HEK293 (cell line): Measurements from ENCODE around the gene FARSA.

Experiments used
- ATF2 ChIP-seq: fragments of 450-650 bp; formaldehyde crosslinking; IDR thresholded peaks from 2 replicates; pipeline ENCODE4 v1.5.1; 2016; ENCODE audit warnings: missing biosample characterization, missing genetic modification characterization, low read depth
- KLF17 ChIP-seq: fragments of 450-650 bp; formaldehyde crosslinking; IDR thresholded peaks from 2 replicates; pipeline ENCODE4 v1.5.1; 2016; ENCODE audit warnings: missing biosample characterization, missing genetic modification characterization
- KLF9 ChIP-seq: fragments of 450-650 bp; formaldehyde crosslinking; IDR thresholded peaks from 2 replicates; pipeline ENCODE4 v1.5.1; 2016; ENCODE audit warnings: missing biosample characterization, missing genetic modification characterization, low read depth
- MYNN ChIP-seq: fragments of 450-650 bp; formaldehyde crosslinking; IDR thresholded peaks from 2 replicates; pipeline ENCODE4 v1.5.1; 2016; ENCODE audit warnings: missing biosample characterization, missing genetic modification characterization, borderline replicate concordance
- PRDM1 ChIP-seq: fragments of 450-650 bp; formaldehyde crosslinking; IDR thresholded peaks from 2 replicates; pipeline ENCODE4; 2016; ENCODE audit warnings: missing biosample characterization, missing genetic modification characterization
- SP7 ChIP-seq: fragments of 450-650 bp; formaldehyde crosslinking; IDR thresholded peaks from 2 replicates; pipeline ENCODE4 v1.5.1; 2016; ENCODE audit warnings: missing biosample characterization, missing genetic modification characterization
- TSHZ1 ChIP-seq: fragments of 450-650 bp; formaldehyde crosslinking; IDR thresholded peaks from 2 replicates; pipeline ENCODE4 v1.5.1; 2016; ENCODE audit warnings: missing biosample characterization, missing genetic modification characterization, borderline replicate concordance
- ZBTB17 ChIP-seq: fragments of 450-650 bp; formaldehyde crosslinking; IDR thresholded peaks from 2 replicates; pipeline ENCODE4 v1.5.1; 2016; ENCODE audit warnings: missing biosample characterization, missing genetic modification characterization
- ZBTB48 ChIP-seq: fragments of 450-650 bp; formaldehyde crosslinking; IDR thresholded peaks from 2 replicates; pipeline ENCODE4 v1.5.1; 2016; ENCODE audit warnings: missing biosample characterization, missing genetic modification characterization
- ZFHX2 ChIP-seq: fragments of 450-650 bp; formaldehyde crosslinking; conservative IDR thresholded peaks from 2 replicates; pipeline ENCODE4 v1.5.1; 2016; ENCODE audit warnings: missing biosample characterization, missing genetic modification characterization
- ZFP3 ChIP-seq: fragments of 450-650 bp; formaldehyde crosslinking; IDR thresholded peaks from 2 replicates; pipeline ENCODE4 v1.5.1; 2016; ENCODE audit warnings: low read depth, missing biosample characterization, missing genetic modification characterization
- ZFP37 ChIP-seq: fragments of 450-650 bp; formaldehyde crosslinking; IDR thresholded peaks from 2 replicates; pipeline ENCODE4 v1.5.1; 2016; ENCODE audit warnings: missing biosample characterization, missing genetic modification characterization
- ZNF133 ChIP-seq: fragments of 450-650 bp; formaldehyde crosslinking; IDR thresholded peaks from 2 replicates; pipeline ENCODE4 v1.5.1; 2016; ENCODE audit warnings: missing biosample characterization, missing genetic modification characterization
- ZNF175 ChIP-seq: fragments of 450-650 bp; formaldehyde crosslinking; IDR thresholded peaks from 2 replicates; pipeline ENCODE4 v1.5.1; 2016; ENCODE audit warnings: missing biosample characterization, missing genetic modification characterization
- ZNF221 ChIP-seq: fragments of 450-650 bp; formaldehyde crosslinking; IDR thresholded peaks from 2 replicates; pipeline ENCODE4 v1.5.1; 2017; ENCODE audit warnings: missing biosample characterization, missing genetic modification characterization, borderline replicate concordance
- ZNF223 ChIP-seq: fragments of 450-650 bp; formaldehyde crosslinking; IDR thresholded peaks from 2 replicates; pipeline ENCODE4 v1.5.1; 2016; ENCODE audit warnings: missing biosample characterization, missing genetic modification characterization
- ZNF26 ChIP-seq: fragments of 450-650 bp; formaldehyde crosslinking; IDR thresholded peaks from 2 replicates; pipeline ENCODE4 v1.5.1; 2016; ENCODE audit warnings: missing biosample characterization, missing genetic modification characterization
- ZNF311 ChIP-seq: fragments of 450-650 bp; formaldehyde crosslinking; IDR thresholded peaks from 2 replicates; pipeline ENCODE4 v1.5.1; 2017; ENCODE audit warnings: missing biosample characterization, missing genetic modification characterization, borderline replicate concordance
- ZNF324 ChIP-seq: fragments of 450-650 bp; formaldehyde crosslinking; IDR thresholded peaks from 2 replicates; pipeline ENCODE4 v1.5.1; 2016; ENCODE audit warnings: missing biosample characterization, missing genetic modification characterization
- ZNF426 ChIP-seq: fragments of 450-650 bp; formaldehyde crosslinking; IDR thresholded peaks from 2 replicates; pipeline ENCODE4 v1.5.1; 2017; ENCODE audit warnings: missing biosample characterization, missing genetic modification characterization, mild to moderate bottlenecking, inconsistent platforms, moderate library complexity
- ZNF530 ChIP-seq: fragments of 450-650 bp; formaldehyde crosslinking; IDR thresholded peaks from 2 replicates; pipeline ENCODE4 v1.5.1; 2016; ENCODE audit warnings: low read depth, missing biosample characterization, missing genetic modification characterization
- ZNF544 ChIP-seq: fragments of 450-650 bp; formaldehyde crosslinking; IDR thresholded peaks from 2 replicates; pipeline ENCODE4 v1.5.0; 2017; ENCODE audit warnings: missing biosample characterization, missing genetic modification characterization
- ZNF560 ChIP-seq: fragments of 450-650 bp; formaldehyde crosslinking; IDR thresholded peaks from 2 replicates; pipeline ENCODE4 v1.5.1; 2017; ENCODE audit warnings: missing biosample characterization, missing genetic modification characterization, borderline replicate concordance
- ZNF580 ChIP-seq: fragments of 450-650 bp; formaldehyde crosslinking; IDR thresholded peaks from 2 replicates; pipeline ENCODE4 v1.5.1; 2016; ENCODE audit warnings: missing biosample characterization, missing genetic modification characterization
- ZNF600 ChIP-seq: fragments of 450-650 bp; formaldehyde crosslinking; IDR thresholded peaks from 2 replicates; pipeline ENCODE4 v1.5.1; 2016; ENCODE audit warnings: missing biosample characterization, missing genetic modification characterization
- ZNF664 ChIP-seq: fragments of 450-650 bp; formaldehyde crosslinking; IDR thresholded peaks from 2 replicates; pipeline ENCODE4 v1.5.1; 2016; ENCODE audit warnings: missing biosample characterization, missing genetic modification characterization
- ZNF677 ChIP-seq: fragments of 450-650 bp; IDR thresholded peaks from 2 replicates; pipeline ENCODE4 v1.5.0; 2018; ENCODE audit warnings: missing biosample characterization, mild to moderate bottlenecking, missing genetic modification characterization, moderate library complexity
- ZNF76 ChIP-seq: fragments of 450-650 bp; formaldehyde crosslinking; IDR thresholded peaks from 2 replicates; pipeline ENCODE4; 2016; ENCODE audit warnings: low read depth, missing biosample characterization, missing genetic modification characterization, borderline replicate concordance
- ZSCAN16 ChIP-seq: fragments of 450-650 bp; formaldehyde crosslinking; IDR thresholded peaks from 2 replicates; pipeline ENCODE4 v1.5.1; 2016; ENCODE audit warnings: missing biosample characterization, missing genetic modification characterization

FARSA gene

GRCh38 chr19:12938779-12939601 lies 5.5 kb upstream of the FARSA start (continued):
- TF ChIP-seq ZNF26 (no peak), ZNF544 (tag by site-specific recombination) (no peak), ZBTB17 (tag by site-specific recombination) (no peak), ZNF311 (tag by site-specific recombination) (no peak), ZNF580 (tag by site-specific recombination) (peak; percentile 31; the same call in 1 of the 2 replicates), ZSCAN16 (tag by site-specific recombination) (no peak), KLF9 (tag by site-specific recombination) (peak; percentile 25; the same call in 1 of the 2 replicates), ZNF677 (tag by site-specific recombination) (no peak), KLF17 (tag by site-specific recombination) (no peak), ZNF76 (tag by site-specific recombination) (peak; percentile 55; the same call in 1 of the 2 replicates), ZNF530 (tag by site-specific recombination) (no peak), ZFP3 (tag by site-specific recombination) (no peak), ZNF560 (tag by site-specific recombination) (no peak), ZNF600 (tag by site-specific recombination) (peak; percentile 38; the same call in 1 of the 2 replicates), ZNF175 (tag by site-specific recombination) (no peak), MYNN (no peak), PRDM1 (tag by site-specific recombination) (no peak), TSHZ1 (tag by site-specific recombination) (no peak), ZNF223 (no peak), ATF2 (tag by site-specific recombination) (no peak), ZFP37 (tag by site-specific recombination) (0 out of 2 replicates have a peak, but pooled peaks have one; percentile 22), ZNF426 (no peak), ZNF664 (tag by site-specific recombination) (no peak), ZNF324 (tag by site-specific recombination) (peak; percentile 85; the same call in 1 of the 2 replicates), ZBTB48 (tag by site-specific recombination) (peak; percentile 65; the same call in 1 of the 2 replicates), ZFHX2 (tag by site-specific recombination) (peak; percentile 49; the same call in 1 of the 2 replicates), SP7 (tag by site-specific recombination) (0 out of 2 replicates have a peak, but pooled peaks have one; percentile 1), ZNF221 (tag by site-specific recombination) (no peak), ZNF133 (0 out of 2 replicates have a peak, but pooled peaks have one; percentile 24)
- TF ChIP-seq, all 188 proteins: peak for 32
